WTC11 (cell line): ENCODE measurements around the gene HOXA9.

ENCODE experiments used
- ATF2 ChIP-seq: sonication (generic); formaldehyde crosslinking; IDR thresholded peaks from 2 replicates; pipeline ENCODE4 v1.8.1; 2022; ENCODE audit warnings: low read depth, missing genetic modification reagents, borderline replicate concordance
- CBFB ChIP-seq: sonication (generic); formaldehyde crosslinking; IDR thresholded peaks from 2 replicates; pipeline ENCODE4 v1.8.1; 2022; ENCODE audit warnings: mild to moderate bottlenecking, low read depth, missing genetic modification reagents
- CTCF ChIP-seq: fragments of 200-600 bp; IDR thresholded peaks from 2 replicates; pipeline ENCODE4 v1.8.0; 2022; ENCODE audit warnings: antibody characterized with exemption
- ETV6 ChIP-seq: sonication (generic); formaldehyde crosslinking; IDR thresholded peaks from 2 replicates; pipeline ENCODE4 v1.8.1; 2022; ENCODE audit warnings: mild to moderate bottlenecking, missing genetic modification reagents
- HMGXB4 ChIP-seq: sonication (generic); formaldehyde crosslinking; IDR thresholded peaks from 2 replicates; pipeline ENCODE4 v1.8.1; 2023; ENCODE audit warnings: mild to moderate bottlenecking, moderate library complexity, missing genetic modification reagents
- MAX ChIP-seq: sonication (generic); formaldehyde crosslinking; IDR thresholded peaks from 2 replicates; pipeline ENCODE4 v1.8.0; 2022; ENCODE audit warnings: mild to moderate bottlenecking, missing genetic modification reagents
- NFYB ChIP-seq: sonication (generic); formaldehyde crosslinking; conservative IDR thresholded peaks from 2 replicates; pipeline ENCODE4 v1.8.0; 2022; ENCODE audit warnings: low read depth, missing genetic modification reagents
- NR2C2 ChIP-seq: sonication (generic); formaldehyde crosslinking; IDR thresholded peaks from 2 replicates; pipeline ENCODE4 v1.8.0; 2022; ENCODE audit warnings: mild to moderate bottlenecking, missing genetic modification reagents
- RELA ChIP-seq: sonication (generic); formaldehyde crosslinking; IDR thresholded peaks from 2 replicates; pipeline ENCODE4 v1.8.1; 2022; ENCODE audit warnings: missing genetic modification reagents, mild to moderate bottlenecking, borderline replicate concordance
- SMAD4 ChIP-seq: sonication (generic); formaldehyde crosslinking; IDR thresholded peaks from 2 replicates; pipeline ENCODE4 v1.8.0; 2022; ENCODE audit warnings: mild to moderate bottlenecking, missing genetic modification reagents
- SP1 ChIP-seq: sonication (generic); formaldehyde crosslinking; conservative IDR thresholded peaks from 2 replicates; pipeline ENCODE4 v1.8.1; 2022; ENCODE audit warnings: missing genetic modification reagents
- TCF7 ChIP-seq: sonication (generic); formaldehyde crosslinking; IDR thresholded peaks from 2 replicates; pipeline ENCODE4 v1.8.0; 2022; ENCODE audit warnings: mild to moderate bottlenecking, low read depth, missing genetic modification reagents, moderate library complexity
- ZNF219 ChIP-seq: sonication (generic); formaldehyde crosslinking; IDR thresholded peaks from 2 replicates; pipeline ENCODE4 v1.8.0; 2023; ENCODE audit warnings: missing genetic modification reagents, mild to moderate bottlenecking, borderline replicate concordance
- ZNF317 ChIP-seq: sonication (generic); formaldehyde crosslinking; IDR thresholded peaks from 2 replicates; pipeline ENCODE4 v1.8.1; 2023; ENCODE audit warnings: low read depth, mild to moderate bottlenecking, moderate library complexity, missing genetic modification reagents, borderline replicate concordance

GRCh38 chr7:27205325-27206280, 40.3 kb upstream of the HOXA9 start:
- TF ChIP-seq ATF2 (CRISPR knock-in tag) (no peak), CTCF (no peak), HMGXB4 (CRISPR knock-in tag) (no peak), SMAD4 (CRISPR knock-in tag) (no peak), ZNF317 (CRISPR knock-in tag) (no peak), NFYB (CRISPR knock-in tag) (no peak), ZNF219 (CRISPR knock-in tag) (no peak), ETV6 (CRISPR knock-in tag) (no peak), TCF7 (CRISPR knock-in tag) (no peak), CBFB (CRISPR knock-in tag) (no peak), NR2C2 (CRISPR knock-in tag) (no peak), SP1 (CRISPR knock-in tag) (no peak), RELA (CRISPR knock-in tag) (no peak), MAX (CRISPR knock-in tag) (no peak)
